Measurements from ENCODE around the gene DENND1A. TPM values are rescaled to one million over a fixed set of nuclear protein-coding genes. Genes with fewer than 3 reads are reported as not detected.

The DENND1A gene
- polyA plus RNA-seq, 2 of the 4 experiments (the other 2 are of a cell fraction) = 15.1 to 21.9 TPM

- Histone ChIP-seq H3K27ac (no peak overlapping the region), H3K9me3 (no peaks in the 10 kb centered on the region), H3K4me1 (no peaks in the 10 kb centered on the region), H3K4me2 (no peak overlapping the region), H3K4me3 (no peak overlapping the region)
- POLR2A ChIA-PET = no interaction called here
- ATAC-seq (no peak), DNase-seq (ENCODE audit: low read depth in 1 of 2, low spot score in 1 of 2) (no peak), FAIRE-seq (no peak)
- WGBS (ENCODE audit: missing lambda C conversion rate) = 96% methylated on average over 5 of the region's 5 CpGs
- CTCF ChIA-PET = interaction anchor here (1.1 kb wide), 1 partner anchor 533 kb away, joined by 4 read pairs; no protein-coding TSS in a partner anchor
- TF ChIP-seq NFE2L2 (conservative IDR thresholded peaks at IDR 0.05; ENCODE audit: low read length) (no peak), ZNF302 (CRISPR knock-in tag; IDR thresholded peaks at IDR 0.05) (no peak), E2F6 (IDR thresholded peaks at IDR 0.05; ENCODE audit: borderline replicate concordance, low read depth) (no peak), RFX5 (IDR thresholded peaks at IDR 0.05) (no peak), RARB (CRISPR knock-in tag; IDR thresholded peaks at IDR 0.05) (no peak), USF2 (IDR thresholded peaks at IDR 0.05) (no peak), EHF (CRISPR knock-in tag; IDR thresholded peaks at IDR 0.05) (no peak), ZFP36 (IDR thresholded peaks at IDR 0.05; ENCODE audit: borderline replicate concordance, partially characterized antibody) (no peak), FOSB (CRISPR knock-in tag; IDR thresholded peaks at IDR 0.05) (no peak), PHF8 (IDR thresholded peaks at IDR 0.05; ENCODE audit: borderline replicate concordance, low read depth) (no peak), KDM5A (IDR thresholded peaks at IDR 0.05) (no peak), HOXB5 (CRISPR knock-in tag; IDR thresholded peaks at IDR 0.05) (no peak), FOSL2 (IDR thresholded peaks at IDR 0.05) (no peak), FOSL2 (CRISPR knock-in tag; IDR thresholded peaks at IDR 0.05) (no peak), RCOR1 (IDR thresholded peaks at IDR 0.05; ENCODE audit: low read depth, low read length) (no peak), ESRRA (IDR thresholded peaks at IDR 0.05; ENCODE audit: borderline replicate concordance, low read length) (no peak), RNF2 (IDR thresholded peaks at IDR 0.05; ENCODE audit: borderline replicate concordance, low read depth) (no peak), GATA3 (IDR thresholded peaks at IDR 0.05; ENCODE audit: borderline replicate concordance) (no peak), SREBF2 (IDR thresholded peaks at IDR 0.05) (no peak)
These were observed 343.7 kb downstream of the DENND1A start for GRCh38 chr9:123586275-123586674.

DNA sequence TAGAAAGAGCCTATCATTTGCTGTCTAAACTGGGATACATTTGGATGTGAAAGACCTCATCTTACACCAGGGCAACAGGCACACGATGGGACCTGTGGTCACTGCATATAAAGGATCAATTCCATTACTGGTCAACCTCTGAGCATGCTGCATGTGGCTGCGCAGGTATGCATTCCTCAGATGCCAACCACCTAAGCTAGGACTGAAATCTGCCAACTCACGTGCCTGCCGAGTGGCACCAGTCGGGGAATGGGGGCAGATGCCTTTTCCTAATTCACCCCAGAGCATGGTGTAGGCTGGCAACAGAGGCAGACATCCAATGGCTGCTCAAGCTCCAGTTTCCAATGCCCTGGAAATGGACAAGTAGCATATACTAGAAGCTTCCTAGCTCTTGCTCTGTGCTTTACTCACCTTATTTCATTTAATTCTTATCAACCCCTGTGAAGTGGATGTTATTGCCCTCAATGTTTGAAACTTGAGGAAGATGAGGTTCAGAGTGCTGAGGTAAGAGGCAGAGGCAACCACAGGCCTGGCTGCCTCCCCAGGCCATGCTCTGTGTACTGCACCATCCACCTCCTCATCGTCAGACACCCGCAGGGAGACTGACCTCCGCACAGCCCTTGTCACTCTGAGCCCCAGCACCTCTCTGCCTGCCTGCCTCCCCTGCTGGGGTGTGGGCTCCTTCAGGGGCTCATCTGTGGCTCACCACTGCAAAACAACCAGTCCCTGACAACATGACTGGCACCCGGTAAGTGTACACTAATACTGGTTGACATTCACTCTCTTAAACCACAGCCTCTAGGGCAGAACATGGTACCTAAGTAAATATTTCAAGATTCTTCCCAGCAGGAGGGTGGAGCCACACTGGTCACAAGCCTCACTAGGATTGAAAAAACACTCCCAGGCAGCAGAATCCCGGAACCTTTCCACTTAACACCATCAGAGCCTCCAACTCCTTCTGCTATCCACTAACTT, 345.4 kb downstream of the DENND1A start:
- Histone ChIP-seq H3K4me1 (no peaks in the 10 kb centered on the region), H3K4me3 (no peak overlapping the region), H3K27ac (no peak overlapping the region), H3K9me3 (no peaks in the 10 kb centered on the region), H3K4me2 (no peak overlapping the region)
- FAIRE-seq = no peak
- POLR2A ChIA-PET = no interaction called here
- DNase-seq (ENCODE audit: low read depth in 1 of 2, low spot score in 1 of 2) = no peak
- no peak for TF ChIP-seq ZC3H11A (IDR thresholded peaks at IDR 0.05)
- TF ChIP-seq, protein P1, sequence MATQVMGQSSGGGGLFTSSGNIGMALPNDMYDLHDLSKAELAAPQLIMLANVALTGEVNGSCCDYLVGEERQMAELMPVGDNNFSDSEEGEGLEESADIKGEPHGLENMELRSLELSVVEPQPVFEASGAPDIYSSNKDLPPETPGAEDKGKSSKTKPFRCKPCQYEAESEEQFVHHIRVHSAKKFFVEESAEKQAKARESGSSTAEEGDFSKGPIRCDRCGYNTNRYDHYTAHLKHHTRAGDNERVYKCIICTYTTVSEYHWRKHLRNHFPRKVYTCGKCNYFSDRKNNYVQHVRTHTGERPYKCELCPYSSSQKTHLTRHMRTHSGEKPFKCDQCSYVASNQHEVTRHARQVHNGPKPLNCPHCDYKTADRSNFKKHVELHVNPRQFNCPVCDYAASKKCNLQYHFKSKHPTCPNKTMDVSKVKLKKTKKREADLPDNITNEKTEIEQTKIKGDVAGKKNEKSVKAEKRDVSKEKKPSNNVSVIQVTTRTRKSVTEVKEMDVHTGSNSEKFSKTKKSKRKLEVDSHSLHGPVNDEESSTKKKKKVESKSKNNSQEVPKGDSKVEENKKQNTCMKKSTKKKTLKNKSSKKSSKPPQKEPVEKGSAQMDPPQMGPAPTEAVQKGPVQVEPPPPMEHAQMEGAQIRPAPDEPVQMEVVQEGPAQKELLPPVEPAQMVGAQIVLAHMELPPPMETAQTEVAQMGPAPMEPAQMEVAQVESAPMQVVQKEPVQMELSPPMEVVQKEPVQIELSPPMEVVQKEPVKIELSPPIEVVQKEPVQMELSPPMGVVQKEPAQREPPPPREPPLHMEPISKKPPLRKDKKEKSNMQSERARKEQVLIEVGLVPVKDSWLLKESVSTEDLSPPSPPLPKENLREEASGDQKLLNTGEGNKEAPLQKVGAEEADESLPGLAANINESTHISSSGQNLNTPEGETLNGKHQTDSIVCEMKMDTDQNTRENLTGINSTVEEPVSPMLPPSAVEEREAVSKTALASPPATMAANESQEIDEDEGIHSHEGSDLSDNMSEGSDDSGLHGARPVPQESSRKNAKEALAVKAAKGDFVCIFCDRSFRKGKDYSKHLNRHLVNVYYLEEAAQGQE (IDR thresholded peaks at IDR 0.05) = no peak
- no peak for TF ChIP-seq POLR2AphosphoS2 (conservative IDR thresholded peaks at IDR 0.05; ENCODE audit: low read length)
- no peak for TF ChIP-seq HOXB13 (CRISPR knock-in tag; IDR thresholded peaks at IDR 0.05; ENCODE audit: low read depth)
- no peak for TF ChIP-seq NFE2L2 (conservative IDR thresholded peaks at IDR 0.05; ENCODE audit: low read length)
- no peak for TF ChIP-seq KDM5A (IDR thresholded peaks at IDR 0.05)
- no peak for TF ChIP-seq CBX8 (IDR thresholded peaks at IDR 0.05)
- no peak for TF ChIP-seq MAFK (IDR thresholded peaks at IDR 0.05; ENCODE audit: partially characterized antibody)
- TF ChIP-seq, protein P2, sequence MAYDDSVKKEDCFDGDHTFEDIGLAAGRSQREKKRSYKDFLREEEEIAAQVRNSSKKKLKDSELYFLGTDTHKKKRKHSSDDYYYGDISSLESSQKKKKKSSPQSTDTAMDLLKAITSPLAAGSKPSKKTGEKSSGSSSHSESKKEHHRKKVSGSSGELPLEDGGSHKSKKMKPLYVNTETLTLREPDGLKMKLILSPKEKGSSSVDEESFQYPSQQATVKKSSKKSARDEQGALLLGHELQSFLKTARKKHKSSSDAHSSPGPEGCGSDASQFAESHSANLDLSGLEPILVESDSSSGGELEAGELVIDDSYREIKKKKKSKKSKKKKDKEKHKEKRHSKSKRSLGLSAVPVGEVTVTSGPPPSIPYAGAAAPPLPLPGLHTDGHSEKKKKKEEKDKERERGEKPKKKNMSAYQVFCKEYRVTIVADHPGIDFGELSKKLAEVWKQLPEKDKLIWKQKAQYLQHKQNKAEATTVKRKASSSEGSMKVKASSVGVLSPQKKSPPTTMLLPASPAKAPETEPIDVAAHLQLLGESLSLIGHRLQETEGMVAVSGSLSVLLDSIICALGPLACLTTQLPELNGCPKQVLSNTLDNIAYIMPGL (CRISPR knock-in tag; IDR thresholded peaks at IDR 0.05; ENCODE audit: borderline replicate concordance) = no peak
- no peak for TF ChIP-seq GATA3 (IDR thresholded peaks at IDR 0.05; ENCODE audit: borderline replicate concordance)
- no peak for TF ChIP-seq EHF (CRISPR knock-in tag; IDR thresholded peaks at IDR 0.05)
- TF ChIP-seq FOSL2 (IDR thresholded peaks at IDR 0.05) = no peak
- no peak for TF ChIP-seq FOSL2 (CRISPR knock-in tag; IDR thresholded peaks at IDR 0.05)
- no peak for TF ChIP-seq ESRRA (IDR thresholded peaks at IDR 0.05; ENCODE audit: borderline replicate concordance, low read length)
- TF ChIP-seq RAD21 (conservative IDR thresholded peaks at IDR 0.05 in 1 of 2, IDR thresholded peaks at IDR 0.05 in 1 of 2) = no peak
- CTCF ChIA-PET = no interaction called here
- no peak for ATAC-seq
- 86% methylated on average over 10 of the region's 10 CpGs for WGBS (ENCODE audit: missing lambda C conversion rate)
